Activated B cell treated with CpG ODN at 0.5 μM for 24 hours (primary cell): ENCODE data around the gene ASNSD1. TPM values are rescaled to one million over a fixed set of nuclear protein-coding genes. Genes with fewer than 3 reads are reported as not detected.
A peak's percentile ranks its signal among the peaks of the same experiment; 100 is the strongest.

Experiments
- ATAC-seq: fragments of 200-7000 bp; cut with Tn5 transposase; one replicate; pipeline ENCODE4 v1.10.0; 2021; ENCODE audit warnings: low read depth, mild to moderate bottlenecking, moderate library complexity
- CTCF ChIA-PET: fragments of 350-600 bp; sonication (Branson Sonifier 250); formaldehyde crosslinking; loops from one replicate; lab custom pipeline; 2021; ENCODE audit warnings: antibody characterized with exemption; lab: Charles Lee
- POLR2A ChIA-PET: fragments of 350-600 bp; sonication (Branson Sonifier 250); formaldehyde crosslinking; loops from one replicate; lab custom pipeline; 2021; ENCODE audit warnings: antibody characterized with exemption; lab: Charles Lee
- DNase-seq: peaks from one replicate; pipeline ENCODE4 v3.0.0; 2022
- H3K27ac Mint-ChIP-seq: one replicate; pipeline ENCODE4 v1.8.0; 2020; ENCODE audit warnings: mixed read lengths
- H3K27me3 Mint-ChIP-seq: one replicate; pipeline ENCODE4 v1.8.0; 2021; ENCODE audit warnings: mixed read lengths
- H3K36me3 Mint-ChIP-seq: one replicate; pipeline ENCODE4 v1.8.0; 2021; ENCODE audit warnings: low read depth, mixed read lengths
- H3K4me1 Mint-ChIP-seq: one replicate; pipeline ENCODE4 v1.8.0; 2021; ENCODE audit warnings: mixed read lengths
- H3K4me3 Mint-ChIP-seq: one replicate; pipeline ENCODE4 v1.8.0; 2020; ENCODE audit warnings: mild to moderate bottlenecking, mixed read lengths
- H3K9me3 Mint-ChIP-seq: one replicate; pipeline ENCODE4 v1.8.0; 2020; ENCODE audit warnings: mixed read lengths
- CTCF ChIP-seq: fragments of 200-600 bp; IDR thresholded peaks from one replicate; pipeline ENCODE4 v1.8.0; 2022; ENCODE audit warnings: antibody characterized with exemption, mild to moderate bottlenecking
- intact Hi-C: fragments of 100-400 bp; cut with micrococcal nuclease; formaldehyde crosslinking; loops from one replicate; pipeline ENCODE4 v1.15.1; 2024
- total RNA-seq: library from RNA; stranded (reverse); gene quantifications from 2 replicates; pipeline ENCODE4 v1.2.3, GENCODE V29; 2022

Gene ASNSD1
- total RNA-seq, 1 donor from 2014 or later: 27.5 TPM

- peak; percentile 67 for TF ChIP-seq CTCF
- DNase-seq: peak; percentile 89
- Mint-ChIP-seq H3K27ac (peak within 1 kb of the TSS; percentile 99), H3K36me3 (peaks cover 40% of the 10 kb centered on the region), H3K4me3 (peak within 1 kb of the TSS; percentile 96), H3K9me3 (peaks cover 7% of the 10 kb centered on the region), H3K27me3 (no peaks in the 10 kb centered on the region), H3K4me1 (peaks cover 38% of the 10 kb centered on the region)
- ChIA-PET CTCF (interaction anchor here (0.6 to 5.3 kb wide), 7 partner anchors 13 to 399 kb away, joined by 3 to 52 read pairs (median 4); partner anchors contain the start of genes ASNSD1, ORMDL1, OSGEPL1 and PMS1), POLR2A (interaction anchor here (0.7 to 3.6 kb wide), 6 partner anchors 9 to 1952 kb away, joined by 3 to 37 read pairs (median 8); partner anchors contain the start of genes ASNSD1, ORMDL1, OSGEPL1 and PMS1)
- intact Hi-C loops: loop anchor here (1.0 to 5.0 kb wide), 5 partner anchors 13 to 858 kb away; partner anchors contain the start of genes ASNSD1, NEMP2, ORMDL1 and OSGEPL1
- ATAC-seq: peak; percentile 97
Measured at GRCh38 chr2:189674374-189675112, 13.3 kb downstream of the ASNSD1 start, which contains the start of gene ANKAR. TSS of gene ANKAR (plus strand) at chr2:189674670. CDS start at chr2:189676491, 1,821 bp downstream.

- ATAC-seq (no peak), DNase-seq (no peak)
- Mint-ChIP-seq H3K27ac (no peak overlapping the region), H3K4me1 (peaks cover 57% of the 10 kb centered on the region), H3K9me3 (peaks cover 7% of the 10 kb centered on the region), H3K27me3 (no peaks in the 10 kb centered on the region), H3K4me3 (no peak overlapping the region), H3K36me3 (peaks cover 27% of the 10 kb centered on the region)
- no peak for TF ChIP-seq CTCF
- ChIA-PET POLR2A (interaction anchor here (1.2 to 3.6 kb wide), 3 partner anchors 13 to 107 kb away, joined by 3 to 21 read pairs (median 4); partner anchors contain the start of genes ASNSD1, ORMDL1 and PMS1), CTCF (interaction anchor here (1.5 to 5.3 kb wide), 2 partner anchors 15 to 22 kb away, joined by 7 to 52 read pairs; partner anchors contain the start of gene ASNSD1)
- intact Hi-C loops: no loop called here
Measured at GRCh38 chr2:189676471-189676870, 15.2 kb downstream of the ASNSD1 start.

GRCh38 chr2:189679226-189679625 is 18.0 kb downstream of the ASNSD1 start:
- peaks cover 7% of the 10 kb centered on the region for H3K9me3 Mint-ChIP-seq
- peaks cover 15% of the 10 kb centered on the region for H3K36me3 Mint-ChIP-seq
- ATAC-seq (no peak), DNase-seq (no peak)
- H3K4me1 Mint-ChIP-seq: peaks cover 55% of the 10 kb centered on the region
- peak overlapping the region; percentile 76 for H3K27ac Mint-ChIP-seq
- H3K27me3 Mint-ChIP-seq: no peaks in the 10 kb centered on the region
- POLR2A ChIA-PET: no interaction called here
- CTCF ChIA-PET: no interaction called here
- H3K4me3 Mint-ChIP-seq: no peak overlapping the region
- TF ChIP-seq CTCF: no peak
- intact Hi-C loops: no loop called here

DNA sequence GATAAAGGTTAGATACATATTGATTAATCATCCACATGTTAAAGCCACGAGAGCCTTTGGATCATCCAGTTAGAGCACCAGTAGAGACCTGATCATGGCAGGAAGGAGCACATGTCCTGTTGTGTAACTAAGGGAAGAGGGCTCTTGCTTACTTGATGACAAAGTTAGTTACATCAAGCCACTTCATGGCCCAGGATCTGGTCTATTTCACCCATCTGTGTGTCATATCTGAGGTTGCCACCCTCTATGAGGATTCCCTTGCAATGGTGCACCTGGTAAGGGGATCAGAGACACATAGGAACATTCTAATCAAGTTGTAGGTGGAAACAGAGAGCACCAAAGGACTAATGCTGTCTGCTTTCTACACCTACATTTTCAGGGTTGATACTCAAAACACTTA is 19.9 kb downstream of the ASNSD1 start:
- no peak overlapping the region for H3K4me3 Mint-ChIP-seq
- peak overlapping the region; percentile 76 for H3K27ac Mint-ChIP-seq
- DNase-seq (no peak), ATAC-seq (no peak)
- H3K36me3 Mint-ChIP-seq: peaks cover 12% of the 10 kb centered on the region
- ChIA-PET CTCF (interaction anchor here (1.5 kb wide), 1 partner anchor 18 kb away, joined by 3 read pairs; no protein-coding TSS in a partner anchor), POLR2A (no interaction called here)
- TF ChIP-seq CTCF: no peak
- intact Hi-C loops: no loop called here
- no peaks in the 10 kb centered on the region for H3K27me3 Mint-ChIP-seq
- peaks cover 7% of the 10 kb centered on the region for H3K9me3 Mint-ChIP-seq
- peaks cover 40% of the 10 kb centered on the region for H3K4me1 Mint-ChIP-seq

DNA sequence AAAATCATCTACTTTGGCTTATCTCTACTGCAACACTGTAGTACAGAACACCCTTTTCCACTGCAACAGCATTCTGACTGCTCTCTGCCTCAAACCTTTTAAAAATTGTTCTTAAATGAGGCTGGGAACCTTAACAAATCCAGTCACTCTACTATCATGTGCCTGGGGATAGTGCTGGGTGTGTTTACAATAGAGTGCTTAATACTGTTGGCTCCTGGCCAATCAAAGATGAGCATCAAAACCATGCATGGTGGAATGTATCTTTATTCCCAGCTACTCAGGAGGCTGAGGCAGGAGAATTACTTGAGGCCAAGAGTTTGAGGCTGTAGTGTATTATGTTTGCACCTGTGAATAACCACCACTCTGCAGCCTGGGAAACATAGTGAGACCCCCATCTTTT is 20.6 kb downstream of the ASNSD1 start:
- ChIA-PET CTCF (no interaction called here), POLR2A (no interaction called here)
- H3K36me3 Mint-ChIP-seq: peaks cover 12% of the 10 kb centered on the region
- no peaks in the 10 kb centered on the region for H3K27me3 Mint-ChIP-seq
- H3K4me3 Mint-ChIP-seq: no peak overlapping the region
- no peak overlapping the region for H3K27ac Mint-ChIP-seq
- peaks cover 7% of the 10 kb centered on the region for H3K9me3 Mint-ChIP-seq
- intact Hi-C loops: no loop called here
- ATAC-seq (no peak), DNase-seq (no peak)
- peaks cover 40% of the 10 kb centered on the region for H3K4me1 Mint-ChIP-seq
- no peak for TF ChIP-seq CTCF
